NCI-H2107 treated with DMSO at 0.1 percent for 48 hours (cell line): ENCODE measurements around the gene AK8.

Experiments
- DNase-seq: peaks from one replicate; lab custom pipeline; 2025; ENCODE audit not compliant: unreplicated experiment; lab: John Stamatoyannopoulos, UW

The AK8 gene

DNA sequence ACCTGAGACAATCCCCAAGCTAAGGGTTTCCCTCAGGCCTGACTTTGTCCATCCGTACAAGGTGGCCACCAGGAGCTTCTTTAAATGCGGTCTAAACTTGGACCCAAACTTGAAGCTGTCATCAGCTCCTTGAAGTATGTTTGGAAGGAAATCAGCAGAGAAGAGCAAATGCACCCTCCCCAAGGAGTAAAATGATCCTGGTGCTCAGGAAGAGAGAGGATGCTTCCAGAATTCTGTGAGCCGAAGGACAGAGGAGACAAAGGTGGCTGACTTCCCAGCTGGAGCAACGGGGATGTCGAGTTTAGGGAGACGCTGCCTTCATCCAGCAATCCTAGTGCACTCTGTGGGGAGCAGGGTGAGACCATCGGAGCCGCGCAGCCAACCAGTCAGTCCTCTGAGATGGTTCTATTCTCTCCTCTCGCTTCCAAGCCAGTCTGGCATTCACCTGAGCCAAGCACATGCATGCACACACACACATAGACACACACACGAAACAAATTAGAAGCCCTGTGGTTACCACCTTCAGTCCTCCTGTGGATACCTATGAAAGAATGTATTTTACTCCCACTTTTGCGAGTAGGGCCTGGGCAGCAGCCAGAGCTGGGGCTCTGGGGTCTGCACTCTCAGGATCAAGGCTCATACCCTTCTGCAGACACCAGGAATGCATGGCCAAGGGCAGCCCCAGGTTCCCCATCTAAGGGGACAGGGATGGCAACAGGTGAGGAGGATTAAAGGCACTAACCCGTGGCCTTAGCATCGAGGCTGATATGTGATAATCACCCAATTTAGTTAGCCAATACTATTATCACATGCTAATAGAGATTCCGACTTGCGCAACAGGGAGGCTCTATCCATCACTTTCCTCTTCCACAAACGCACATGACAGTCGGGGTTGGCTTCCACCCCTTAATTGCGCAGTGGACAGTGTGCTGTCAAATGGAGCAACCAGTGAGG is 132.1 kb downstream of the AK8 start:
- DNase-seq, result no peak

DNA sequence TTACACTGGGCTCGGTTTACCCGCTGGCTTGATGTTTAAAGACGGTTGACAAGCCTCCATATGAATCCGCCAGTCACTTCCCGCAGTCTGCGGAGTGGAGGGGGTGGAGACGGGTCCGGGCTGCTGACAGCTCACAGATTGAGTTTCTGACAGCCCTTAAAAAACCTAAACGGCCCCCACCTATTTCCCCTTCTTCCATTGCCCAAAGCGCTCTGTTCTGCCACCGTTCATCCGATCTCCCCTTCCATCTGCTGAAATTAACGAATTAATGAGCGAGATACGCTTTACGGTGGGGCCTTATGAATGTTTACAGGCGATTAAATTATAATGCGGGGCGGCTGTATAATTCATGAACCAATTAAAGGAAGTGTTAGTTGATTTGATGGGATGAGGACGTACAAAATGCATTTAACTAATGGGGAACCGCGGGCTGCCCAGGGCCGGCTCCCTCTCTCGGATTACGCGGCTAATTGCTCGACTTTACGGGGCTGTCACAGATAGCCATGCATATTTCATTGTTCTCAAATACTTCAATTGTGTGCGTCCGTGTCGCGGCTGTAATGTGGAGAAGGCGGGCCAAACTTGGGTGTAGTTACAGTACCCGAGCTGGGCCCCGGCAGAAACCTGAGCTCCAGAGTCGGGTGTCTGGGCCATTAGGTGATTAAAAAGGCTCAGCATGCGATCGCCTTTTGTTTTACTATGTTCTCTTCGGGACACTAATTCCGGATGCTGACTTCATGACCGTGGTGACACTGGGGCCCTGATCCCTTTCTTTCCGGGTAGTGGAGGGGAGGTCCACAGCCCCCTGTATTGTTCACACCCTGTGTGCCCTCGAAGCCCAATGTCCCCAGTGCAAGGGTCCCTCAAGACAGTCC is 133.0 kb downstream of the AK8 start:
- DNase-seq, result peak; percentile 11

DNA sequence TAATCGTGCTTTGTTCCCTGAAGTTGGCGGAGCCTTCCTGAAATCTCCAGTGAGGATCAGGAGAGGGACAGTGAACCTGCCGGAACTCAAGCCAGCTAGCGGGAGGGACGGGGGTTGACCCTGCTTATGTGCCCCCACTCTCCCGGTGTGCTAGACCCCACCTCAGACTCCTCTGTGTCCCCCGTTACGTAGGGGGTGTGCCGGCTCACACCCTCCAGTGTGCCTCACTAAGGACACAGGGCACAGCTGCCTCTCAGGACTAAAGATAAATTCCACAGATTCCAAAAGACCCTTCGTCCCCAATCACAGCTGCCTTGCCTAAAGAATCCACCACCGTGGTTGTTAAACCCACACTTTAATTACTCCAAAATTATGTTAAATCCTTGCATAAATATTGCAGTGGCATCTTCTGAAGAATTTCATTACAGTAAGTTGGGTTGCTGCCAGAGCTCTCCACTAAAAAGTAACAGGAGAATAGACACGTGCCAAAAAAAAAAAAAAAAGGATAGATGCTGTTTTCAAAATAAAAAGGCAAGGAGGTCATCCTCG is 134.1 kb downstream of the AK8 start:
- DNase-seq, result peak; percentile 0

DNA sequence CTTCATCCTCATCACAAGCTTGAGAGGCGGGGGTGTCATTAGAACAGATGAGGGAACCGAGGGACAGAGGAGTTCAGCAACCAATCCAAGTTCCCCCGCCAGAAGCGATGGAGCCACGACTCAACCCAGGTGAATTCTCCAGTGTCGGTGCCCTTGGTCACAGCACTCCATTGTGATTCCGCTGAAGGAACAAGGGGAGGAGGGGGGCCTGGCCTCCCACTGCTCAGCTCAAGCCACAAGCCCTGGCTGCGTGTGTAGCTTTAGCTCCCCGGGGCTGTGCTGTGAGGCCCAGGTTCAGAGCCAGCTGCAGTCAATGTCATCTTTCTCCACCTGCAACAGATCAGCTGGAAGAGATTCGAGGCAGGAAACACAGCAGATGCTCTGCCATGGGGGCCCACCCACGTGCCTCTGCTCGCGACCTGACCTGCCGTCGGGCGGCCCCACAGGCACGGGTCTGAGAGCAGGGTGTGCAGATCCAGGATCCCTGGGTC is 135.2 kb downstream of the AK8 start:
- peak; percentile 1 for DNase-seq

DNA sequence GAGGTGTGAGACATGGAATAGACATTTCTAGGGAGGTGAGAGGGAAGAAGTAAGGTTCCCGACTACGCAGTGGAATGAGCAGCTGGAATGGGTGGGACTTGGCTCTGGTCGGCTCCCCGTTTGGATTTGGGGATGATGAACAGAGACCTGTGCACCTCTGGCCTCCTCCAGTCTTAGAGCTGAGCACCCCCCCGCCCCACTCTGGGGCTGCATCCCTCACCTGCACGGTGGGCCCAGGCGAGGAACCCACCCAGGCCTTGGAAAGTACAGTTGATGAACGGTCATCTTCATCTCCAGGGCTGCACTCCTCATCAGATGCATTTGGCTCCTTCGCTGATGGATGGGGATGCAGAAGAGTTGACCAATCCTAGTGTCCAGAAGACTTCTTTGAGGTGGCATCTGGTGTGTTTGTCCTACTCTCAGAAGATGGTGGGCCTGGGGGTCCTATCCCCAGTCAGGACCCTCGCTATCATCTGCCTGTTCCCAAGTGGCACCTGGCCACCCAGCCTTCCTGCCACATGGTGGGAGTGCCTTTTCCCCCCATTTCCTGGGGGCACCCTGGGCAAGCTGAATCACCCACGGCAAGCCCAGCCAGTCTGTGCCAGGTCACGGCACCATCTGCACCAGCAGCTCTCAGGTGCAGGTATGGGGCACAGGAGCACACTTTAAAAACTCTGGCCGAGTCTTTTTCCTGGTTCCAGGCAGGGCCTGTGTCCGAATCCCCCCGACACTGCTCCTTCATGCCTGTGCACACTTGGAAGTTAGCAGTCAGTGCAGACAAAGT is 137.4 kb downstream of the AK8 start:
- DNase-seq, result no peak

DNA sequence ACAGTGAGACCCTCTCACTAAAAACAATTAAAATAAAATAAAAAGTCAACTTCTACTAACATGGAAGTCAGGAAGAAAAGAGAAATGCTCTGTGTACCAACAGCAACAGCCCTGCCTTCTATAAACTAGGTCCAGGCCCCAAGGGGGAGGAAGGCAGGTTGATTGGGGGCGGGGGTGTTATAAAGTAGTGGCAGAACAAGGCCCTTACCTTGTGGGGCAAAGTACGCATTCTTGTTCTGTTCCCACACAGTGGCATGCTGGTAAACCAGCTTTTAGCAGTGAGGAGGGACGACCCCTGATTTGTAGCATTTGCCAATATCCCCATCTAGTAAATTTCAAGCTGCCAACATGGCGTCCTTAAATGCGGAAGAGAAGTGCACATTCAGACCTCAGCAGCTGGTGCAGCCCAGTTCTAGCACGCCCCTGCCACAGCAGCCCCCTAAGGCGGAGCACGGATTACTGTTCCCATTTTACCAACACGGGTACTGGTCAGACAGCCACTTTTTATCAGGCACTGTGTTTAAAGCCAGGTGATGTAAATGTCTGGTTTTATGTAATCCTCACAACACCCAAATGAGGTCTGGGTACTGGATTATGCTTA is 138.3 kb downstream of the AK8 start:
- DNase-seq, result no peak

DNA sequence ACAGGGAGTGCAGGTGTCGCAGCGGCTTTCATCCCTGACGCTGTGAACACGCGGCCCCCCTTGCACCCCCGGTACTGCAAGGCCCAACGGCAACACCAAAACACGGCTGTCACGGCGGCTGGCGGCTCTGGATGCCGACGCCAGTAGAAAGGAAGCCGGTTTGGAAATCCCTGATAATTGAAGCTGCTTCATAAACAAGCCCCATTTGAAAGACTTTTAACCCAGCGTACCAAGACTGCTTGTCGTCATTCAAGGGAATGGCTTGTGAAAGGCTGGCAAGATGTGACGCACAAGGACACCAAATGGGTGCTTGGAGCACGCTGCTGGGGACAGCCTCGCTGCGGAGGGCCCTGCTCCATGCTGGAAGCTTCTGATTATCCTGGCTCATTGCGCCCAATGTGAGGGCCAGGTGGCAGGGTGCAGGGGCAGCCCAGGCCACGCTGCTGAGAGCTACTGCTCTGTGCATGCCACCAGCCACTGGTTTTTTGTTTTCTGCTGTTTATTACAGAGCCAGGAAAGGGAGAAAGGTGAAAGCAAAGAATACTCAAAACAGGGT is 144.7 kb downstream of the AK8 start:
- no peak for DNase-seq

DNA sequence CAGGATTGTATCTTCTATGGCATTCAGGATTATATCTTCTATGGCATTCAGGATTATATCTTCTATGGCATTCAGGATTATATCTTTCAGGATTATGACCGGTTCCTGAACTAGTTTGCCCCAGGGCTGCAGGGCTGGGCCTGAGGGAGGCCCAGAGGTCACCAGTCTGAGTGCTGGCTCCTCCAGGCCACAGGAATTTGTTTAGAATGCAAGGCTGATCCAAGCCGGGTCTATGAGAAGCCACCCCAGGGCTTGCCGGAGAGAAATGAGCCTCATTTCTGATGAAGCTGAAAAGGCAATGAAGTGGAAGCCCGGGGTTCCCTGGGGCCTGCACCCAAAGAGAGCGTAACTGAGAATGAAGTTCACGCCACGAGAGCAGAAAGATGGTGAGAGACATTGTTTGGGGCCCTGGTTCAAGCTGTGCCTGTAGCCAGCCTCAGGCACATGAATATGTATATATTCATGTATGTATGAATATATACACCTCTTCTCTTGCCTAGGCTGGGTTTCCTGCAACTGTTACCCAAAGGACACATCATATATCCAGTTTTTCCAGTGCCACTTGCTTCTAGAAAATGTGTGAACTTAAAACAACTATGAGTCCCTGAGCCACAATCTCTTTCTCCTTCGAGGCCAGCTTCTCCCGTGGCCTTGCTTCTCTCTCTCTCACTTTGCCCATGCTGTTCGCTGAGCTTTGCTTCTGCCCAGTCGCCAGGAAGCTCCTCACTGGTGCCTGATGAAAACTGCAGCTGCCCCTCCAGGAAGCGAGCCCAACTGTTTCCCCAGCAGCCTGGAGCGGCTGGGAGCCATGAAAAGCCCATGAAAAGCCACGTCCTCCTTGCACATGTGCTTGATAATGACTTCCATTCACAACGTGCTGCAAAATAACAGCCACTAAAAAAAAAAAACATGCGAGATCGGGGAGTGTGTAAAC is 145.5 kb downstream of the AK8 start:
- DNase-seq, result peak; percentile 2

DNA sequence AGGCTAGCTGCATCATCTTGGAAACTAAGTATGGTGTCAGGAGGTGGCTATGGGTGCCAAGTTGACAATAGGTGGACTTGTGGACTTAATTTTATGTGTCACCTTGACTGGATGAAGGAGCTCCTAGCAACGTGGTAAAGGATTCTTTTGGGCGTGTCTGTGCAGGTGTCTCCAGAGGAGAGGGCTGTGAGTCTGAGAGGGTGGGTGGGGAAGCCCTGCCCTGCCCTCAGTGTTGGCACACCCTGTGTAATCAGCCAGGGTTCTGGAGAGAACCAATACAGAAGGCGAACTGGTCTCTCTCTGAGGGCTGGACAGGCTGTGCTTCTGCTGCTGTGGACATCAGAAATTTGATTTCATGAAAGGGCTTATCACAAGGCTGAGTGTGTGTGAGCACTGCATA is 146.9 kb downstream of the AK8 start:
- DNase-seq, result no peak

DNA sequence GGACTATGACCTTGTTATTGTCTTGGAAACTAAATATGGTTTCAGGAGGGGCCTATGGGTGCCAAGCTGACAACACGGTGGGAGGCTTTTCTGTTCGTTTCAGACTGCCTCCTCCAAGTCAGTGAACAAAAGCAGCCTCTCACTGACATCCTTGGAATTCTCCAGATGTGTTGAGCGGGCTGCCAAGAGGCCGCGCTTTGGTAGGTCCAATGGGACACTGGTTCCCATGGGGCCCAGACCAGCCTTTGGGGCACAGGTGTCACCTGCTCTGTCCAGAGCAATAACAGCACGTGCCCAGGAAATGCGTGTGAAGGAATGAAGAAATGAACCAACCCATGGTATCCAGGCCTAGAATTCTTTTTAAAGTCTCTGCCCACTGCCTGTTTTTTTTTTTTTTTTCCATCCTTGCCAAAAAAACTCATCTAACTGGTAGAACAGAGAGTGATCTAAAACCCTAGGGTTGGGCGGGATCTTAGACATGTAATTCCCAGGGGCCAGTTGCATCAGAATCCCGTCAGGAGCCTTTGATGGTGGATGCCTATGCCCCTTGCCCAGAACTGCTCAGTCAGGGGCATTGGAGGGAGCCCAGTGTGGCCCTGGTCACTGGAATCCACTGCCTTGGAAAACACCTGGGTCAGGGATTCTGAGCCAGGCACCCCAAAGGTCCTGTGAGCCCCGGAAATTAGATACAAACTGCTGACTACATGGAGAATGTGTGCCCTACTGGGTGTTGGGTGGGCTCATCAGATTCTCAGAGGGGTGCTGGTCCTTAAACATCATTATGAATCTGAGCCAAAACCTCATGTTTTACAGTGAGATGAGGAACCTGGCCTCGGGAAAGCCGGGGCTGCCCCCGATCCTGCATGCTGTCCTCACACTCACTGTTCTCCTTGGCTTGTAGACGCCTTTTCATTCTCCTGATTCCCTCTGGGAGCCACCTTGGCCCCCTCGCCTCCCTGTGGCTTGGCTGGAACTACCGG is 147.7 kb downstream of the AK8 start:
- no peak for DNase-seq

DNA sequence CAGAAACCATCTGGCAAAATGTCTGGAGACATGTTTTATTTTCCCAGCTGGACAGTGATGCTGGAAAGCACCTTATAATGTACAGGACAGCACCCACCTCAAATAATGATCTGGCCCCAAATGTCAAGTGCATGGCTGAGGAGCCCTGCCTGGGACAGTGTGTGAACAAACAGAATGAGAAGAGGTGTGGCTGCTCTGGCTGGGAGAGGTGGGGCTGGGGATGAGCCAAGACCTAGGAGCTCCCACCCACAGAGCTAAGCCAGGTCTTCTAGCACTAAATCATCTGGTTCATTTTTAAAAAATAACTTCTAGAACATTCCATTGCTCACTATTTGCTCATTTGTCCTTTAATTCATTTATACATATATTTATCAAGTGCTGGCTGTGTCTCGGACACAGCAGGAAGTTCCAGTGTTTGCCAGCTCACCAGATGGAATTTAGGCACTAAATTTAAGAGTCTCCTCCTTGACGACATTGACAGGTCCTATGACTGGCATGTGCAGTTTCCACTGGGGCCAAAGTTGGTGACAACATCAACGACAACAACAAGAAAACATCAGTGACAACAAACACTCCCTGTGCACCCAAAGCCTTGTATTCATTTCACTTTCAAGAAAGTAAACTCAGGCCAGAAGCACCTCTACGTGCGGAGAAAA is 148.7 kb downstream of the AK8 start:
- no peak for DNase-seq

DNA sequence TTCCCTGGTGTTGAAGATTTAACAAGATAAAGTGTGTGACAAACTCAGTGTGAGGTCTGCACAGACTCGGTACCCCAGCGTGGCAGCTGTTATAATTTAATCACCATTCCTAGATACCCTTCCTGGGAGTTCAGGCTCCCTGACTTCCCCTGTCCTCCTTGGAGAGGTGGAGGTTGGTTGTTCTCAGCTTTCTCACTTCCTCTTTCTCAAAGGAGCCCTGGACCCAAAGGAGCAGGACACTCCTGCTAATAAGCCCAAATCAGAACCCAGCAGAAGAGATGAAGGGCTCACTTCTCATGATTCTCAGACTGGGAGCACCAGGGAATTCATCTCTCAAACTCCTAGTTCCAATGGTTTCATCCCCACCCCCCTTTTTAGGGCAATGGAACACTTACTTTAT is 149.6 kb downstream of the AK8 start:
- no peak for DNase-seq

DNA sequence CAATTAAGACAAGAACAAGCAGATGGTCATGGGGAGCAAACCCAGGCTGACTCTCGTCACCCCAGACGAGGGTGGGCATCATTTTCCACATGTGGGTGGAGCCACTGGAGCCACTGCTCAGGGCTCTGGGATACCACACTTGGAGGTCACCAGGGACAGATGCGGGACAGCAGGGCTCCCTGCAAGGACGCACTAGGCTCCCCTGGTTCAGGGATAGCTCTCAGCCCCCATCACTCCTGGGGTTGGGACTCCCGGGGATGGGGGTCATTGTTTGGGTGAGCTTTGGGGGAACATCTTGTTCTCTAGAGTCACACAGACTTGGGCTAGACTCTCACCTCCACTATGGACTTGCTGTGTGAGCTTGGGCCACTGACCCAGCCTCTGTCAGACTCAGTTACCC is 150.0 kb downstream of the AK8 start:
- DNase-seq, result no peak

DNA sequence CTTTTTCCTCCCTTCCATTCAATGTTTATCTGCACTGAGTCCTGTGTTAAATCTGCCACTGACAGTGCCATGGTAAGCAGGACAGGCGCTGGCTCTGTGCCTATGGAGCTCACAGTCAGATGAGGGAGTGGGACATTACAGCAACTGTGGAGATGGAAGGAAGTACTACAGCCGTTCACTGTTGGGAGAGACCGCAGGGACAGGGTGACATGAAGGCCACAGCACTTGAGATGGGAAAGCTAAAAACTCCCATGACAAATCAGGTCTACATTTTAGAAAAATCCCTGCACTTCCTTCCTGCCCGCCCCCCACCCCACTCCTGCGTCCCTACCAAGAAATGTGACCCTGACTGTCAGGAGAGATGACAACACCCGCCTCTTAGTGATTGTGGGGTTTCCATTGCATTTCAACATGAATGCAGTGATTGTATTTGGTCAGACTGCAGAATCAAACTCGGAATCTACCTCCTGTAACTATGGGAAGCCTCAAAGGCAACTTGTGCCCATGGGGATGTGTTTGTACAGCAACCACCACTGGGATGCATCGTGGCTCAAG is 151.4 kb downstream of the AK8 start:
- no peak for DNase-seq

DNA sequence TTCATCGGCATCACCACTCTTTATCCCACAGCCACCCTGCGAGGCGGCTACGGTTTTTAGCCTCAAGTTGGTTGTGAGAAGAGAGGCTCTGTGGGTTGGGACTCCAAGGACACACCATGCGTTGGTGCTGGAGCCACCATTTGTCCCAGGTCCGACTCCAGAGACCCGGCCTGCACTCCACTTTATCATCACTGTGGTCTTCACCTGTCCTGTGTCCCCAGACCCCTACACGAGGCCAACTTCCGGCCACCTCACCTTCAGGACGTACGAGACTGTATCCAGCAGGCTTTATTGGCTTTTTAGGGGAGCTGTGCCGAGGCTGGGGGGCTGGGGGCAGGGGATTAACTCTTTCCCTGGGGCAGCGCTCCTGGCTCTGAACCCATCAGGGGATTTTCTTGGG is 152.8 kb downstream of the AK8 start:
- no peak for DNase-seq

DNA sequence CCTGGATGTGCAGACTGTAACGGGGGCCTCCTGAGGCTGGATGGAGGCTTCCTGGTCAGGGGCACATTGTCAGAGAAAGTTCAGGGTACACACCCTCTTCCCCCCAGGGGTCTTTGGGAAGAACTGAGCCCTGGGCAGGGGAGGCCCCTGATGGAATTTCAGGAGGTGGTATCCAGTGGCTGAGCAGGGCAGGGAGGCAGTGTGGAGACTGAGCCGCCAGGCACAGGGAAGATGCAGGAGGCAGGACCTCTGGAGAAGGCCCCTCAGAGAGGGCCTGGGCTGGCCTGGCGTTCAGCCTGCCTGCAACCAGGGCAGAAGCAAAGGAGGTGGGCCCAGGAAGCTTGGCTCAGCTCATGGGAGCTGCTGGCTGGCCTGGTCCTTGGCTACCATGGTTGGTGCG is 154.3 kb downstream of the AK8 start:
- DNase-seq, result no peak

DNA sequence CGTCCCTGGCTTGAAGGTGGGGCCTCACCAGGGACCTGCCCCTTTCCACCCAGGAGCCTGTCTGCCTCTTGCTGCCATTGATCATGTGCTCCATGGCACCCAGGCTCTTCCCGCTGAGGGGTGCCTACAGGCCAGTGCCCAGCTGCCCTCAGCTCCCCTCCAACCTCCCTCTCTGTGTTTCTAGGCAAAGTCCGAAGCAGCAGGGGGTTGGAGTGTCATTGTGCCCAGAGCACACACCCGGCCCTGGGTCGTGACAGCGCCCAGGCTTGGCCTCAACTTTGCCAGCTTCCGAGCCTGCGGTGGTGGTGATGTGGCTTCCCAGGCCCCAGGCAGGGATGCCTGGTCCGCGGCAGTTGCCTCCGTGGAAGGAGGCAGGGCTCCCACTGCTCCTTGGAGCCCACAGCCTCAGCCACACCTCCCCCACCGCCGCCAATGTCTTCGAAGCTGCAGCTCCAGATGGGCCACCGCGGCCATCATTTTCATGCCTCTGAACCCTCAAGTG is 155.5 kb downstream of the AK8 start:
- DNase-seq, result no peak
